Activated CD4-positive, alpha-beta T cell treated with anti-CD3 and anti-CD28 coated beads for 36 hours (primary cell): ENCODE measurements around the gene ZNF728. TPM values are rescaled to one million over a fixed set of nuclear protein-coding genes. Genes with fewer than 3 reads are reported as not detected.
"Not testable (repeated sequence)": the region's sequence is repeated elsewhere in the genome, so short reads cannot be mapped to it uniquely, and the experiment has no call there.

Source experiments
- ATAC-seq: fragments of 200-7000 bp; cut with Tn5 transposase; one replicate; pipeline ENCODE4 v1.10.0; 2021; ENCODE audit warnings: mild to moderate bottlenecking, moderate library complexity
- CTCF ChIA-PET: fragments of 350-600 bp; sonication (Branson Sonifier 250); formaldehyde crosslinking; loops from one replicate; lab custom pipeline; 2021; ENCODE audit warnings: antibody characterized with exemption; lab: Charles Lee
- POLR2A ChIA-PET: fragments of 350-600 bp; sonication (Branson Sonifier 250); formaldehyde crosslinking; loops from one replicate; lab custom pipeline; 2021; ENCODE audit warnings: antibody characterized with exemption, inconsistent platforms; lab: Charles Lee
- DNase-seq: peaks from one replicate; pipeline ENCODE4 v3.0.0-alpha.2; 2020
- H3K27ac Mint-ChIP-seq: one replicate; pipeline ENCODE4 v1.8.0; 2021; ENCODE audit warnings: mixed read lengths
- H3K27me3 Mint-ChIP-seq: one replicate; pipeline ENCODE4 v1.8.0; 2021; ENCODE audit warnings: mixed read lengths
- H3K36me3 Mint-ChIP-seq: one replicate; pipeline ENCODE4 v1.8.0; 2021; ENCODE audit warnings: low read depth, mixed read lengths
- H3K4me1 Mint-ChIP-seq: one replicate; pipeline ENCODE4 v1.8.0; 2021; ENCODE audit warnings: mixed read lengths
- H3K4me3 Mint-ChIP-seq: one replicate; pipeline ENCODE4 v1.8.0; 2021; ENCODE audit warnings: mild to moderate bottlenecking, moderate library complexity, mixed read lengths
- H3K9me3 Mint-ChIP-seq: one replicate; pipeline ENCODE4 v1.8.0; 2021; ENCODE audit warnings: low read depth, mixed read lengths
- intact Hi-C, 2 experiments: fragments of 100-400 bp; cut with DNase I in 1 of 2; cut with micrococcal nuclease in 1 of 2; formaldehyde crosslinking; loops; one replicate each; pipeline versions ENCODE4 v1.14.2 to v1.15.1; 2022 to 2024; cut with DNase I, micrococcal nuclease
- total RNA-seq, 2 experiments: library from RNA; stranded (reverse); gene quantifications; one replicate each; pipeline ENCODE4 v1.2.3, GENCODE V29; 2021

The ZNF728 gene
- not detected for total RNA-seq

GRCh38 chr19:23002690-23003422 is at the start of gene ZNF728:
TSS of gene ZNF728 (minus strand) at chr19:23003176. CDS start at chr19:23003030, 146 bp downstream.
- Mint-ChIP-seq H3K4me1 (no peaks in the 10 kb centered on the region), H3K27me3 (no peaks in the 10 kb centered on the region), H3K4me3 (no peak within 1 kb of the TSS), H3K9me3 (peaks cover 17% of the 10 kb centered on the region), H3K27ac (no peak within 1 kb of the TSS), H3K36me3 (peaks cover 6% of the 10 kb centered on the region)
- intact Hi-C loops: no loop called here
- CTCF ChIA-PET: no interaction called here
- POLR2A ChIA-PET: no interaction called here
- peak; percentile 6 for DNase-seq
- ATAC-seq: no peak

GRCh38 chr19:23052349-23052748 is 49.4 kb upstream of the ZNF728 start:
- ATAC-seq: no peak
- POLR2A ChIA-PET: no interaction called here
- H3K9me3 Mint-ChIP-seq: peaks cover 36% of the 10 kb centered on the region

GRCh38 chr19:23049256-23049655 is 46.3 kb upstream of the ZNF728 start:
- DNase-seq (no peak), ATAC-seq (no peak)
- Mint-ChIP-seq H3K9me3 (peaks cover 27% of the 10 kb centered on the region), H3K4me3 (no peak overlapping the region), H3K27me3 (no peaks in the 10 kb centered on the region), H3K4me1 (no peaks in the 10 kb centered on the region), H3K36me3 (no peaks in the 10 kb centered on the region), H3K27ac (no peak overlapping the region)
- intact Hi-C loops: no loop called here
- ChIA-PET POLR2A (no interaction called here), CTCF (no interaction called here)

More at GRCh38 chr19:23052349-23052748, 49.4 kb upstream of the ZNF728 start:
- no peak overlapping the region for H3K27ac Mint-ChIP-seq
- no peaks in the 10 kb centered on the region for H3K36me3 Mint-ChIP-seq
- CTCF ChIA-PET: no interaction called here
- no peaks in the 10 kb centered on the region for H3K27me3 Mint-ChIP-seq
- no peak for DNase-seq
- H3K4me3 Mint-ChIP-seq: no peak overlapping the region
- intact Hi-C loops: no loop called here
- H3K4me1 Mint-ChIP-seq: no peaks in the 10 kb centered on the region

- ChIA-PET POLR2A (no interaction called here), CTCF (no interaction called here)
- H3K27ac Mint-ChIP-seq: no peak overlapping the region
- no peaks in the 10 kb centered on the region for H3K4me1 Mint-ChIP-seq
- intact Hi-C loops: no loop called here
- H3K36me3 Mint-ChIP-seq: no peaks in the 10 kb centered on the region
- no peak for ATAC-seq
- no peak overlapping the region for H3K4me3 Mint-ChIP-seq
- H3K27me3 Mint-ChIP-seq: no peaks in the 10 kb centered on the region
- H3K9me3 Mint-ChIP-seq: peaks cover 26% of the 10 kb centered on the region
- DNase-seq: no peak
Measured at GRCh38 chr19:23046743-23047142, 43.8 kb upstream of the ZNF728 start.

GRCh38 chr19:23033721-23034120 is 30.7 kb upstream of the ZNF728 start:
- CTCF ChIA-PET: no interaction called here
- Mint-ChIP-seq H3K4me1 (no peaks in the 10 kb centered on the region), H3K36me3 (peaks cover 2% of the 10 kb centered on the region), H3K9me3 (peaks cover 4% of the 10 kb centered on the region), H3K4me3 (no peak overlapping the region), H3K27me3 (no peaks in the 10 kb centered on the region), H3K27ac (no peak overlapping the region)
- intact Hi-C loops: no loop called here
- POLR2A ChIA-PET: no interaction called here
- DNase-seq (no peak), ATAC-seq (no peak)

GRCh38 chr19:23015660-23016059 is 12.7 kb upstream of the ZNF728 start:
- H3K27me3 Mint-ChIP-seq: no peaks in the 10 kb centered on the region
- intact Hi-C loops: no loop called here
- H3K4me1 Mint-ChIP-seq: no peaks in the 10 kb centered on the region
- no peaks in the 10 kb centered on the region for H3K36me3 Mint-ChIP-seq
- peaks cover 40% of the 10 kb centered on the region for H3K9me3 Mint-ChIP-seq
- DNase-seq (no peak), ATAC-seq (no peak)
- no peak overlapping the region for H3K27ac Mint-ChIP-seq
- no peak overlapping the region for H3K4me3 Mint-ChIP-seq
- ChIA-PET POLR2A (no interaction called here), CTCF (no interaction called here)

GRCh38 chr19:22994957-22995356 is 8.0 kb downstream of the ZNF728 start:
- H3K27me3 Mint-ChIP-seq, H3K27ac Mint-ChIP-seq, H3K4me3 Mint-ChIP-seq, intact Hi-C loops, H3K4me1 Mint-ChIP-seq, CTCF ChIA-PET, H3K36me3 Mint-ChIP-seq, DNase-seq, ATAC-seq, POLR2A ChIA-PET: not testable (repeated sequence)
- peaks cover 24% of the 10 kb centered on the region for H3K9me3 Mint-ChIP-seq

- no peak for ATAC-seq
- H3K27ac Mint-ChIP-seq: no peak overlapping the region
- ChIA-PET POLR2A (no interaction called here), CTCF (no interaction called here)
- H3K4me3 Mint-ChIP-seq: no peak overlapping the region
- no peak for DNase-seq
- H3K36me3 Mint-ChIP-seq: peaks cover 17% of the 10 kb centered on the region
- intact Hi-C loops: no loop called here
- H3K4me1 Mint-ChIP-seq: no peaks in the 10 kb centered on the region
- H3K9me3 Mint-ChIP-seq: peaks cover 48% of the 10 kb centered on the region
- no peaks in the 10 kb centered on the region for H3K27me3 Mint-ChIP-seq
Measured at GRCh38 chr19:22976248-22976647, 26.7 kb downstream of the ZNF728 start.

- ATAC-seq, H3K4me3 Mint-ChIP-seq, H3K27ac Mint-ChIP-seq, H3K27me3 Mint-ChIP-seq, H3K4me1 Mint-ChIP-seq, CTCF ChIA-PET, intact Hi-C loops, POLR2A ChIA-PET, DNase-seq: not testable (repeated sequence)
- Mint-ChIP-seq H3K9me3 (peaks cover 46% of the 10 kb centered on the region), H3K36me3 (peaks cover 13% of the 10 kb centered on the region)
Measured at GRCh38 chr19:22975546-22976136, 27.3 kb downstream of the ZNF728 start.

- Mint-ChIP-seq H3K27me3 (no peaks in the 10 kb centered on the region), H3K4me1 (no peaks in the 10 kb centered on the region), H3K27ac (no peak overlapping the region), H3K9me3 (peaks cover 36% of the 10 kb centered on the region), H3K36me3 (peaks cover 7% of the 10 kb centered on the region), H3K4me3 (no peak overlapping the region)
- ChIA-PET POLR2A (no interaction called here), CTCF (no interaction called here)
- intact Hi-C loops: no loop called here
- DNase-seq: peak; percentile 18
- no peak for ATAC-seq
Measured at GRCh38 chr19:22945560-22945959, 57.4 kb downstream of the ZNF728 start.

GRCh38 chr19:22935151-22935550 is 67.8 kb downstream of the ZNF728 start:
- CTCF ChIA-PET: no interaction called here
- Mint-ChIP-seq H3K27me3 (no peaks in the 10 kb centered on the region), H3K27ac (no peak overlapping the region), H3K9me3 (peaks cover 11% of the 10 kb centered on the region), H3K36me3 (no peaks in the 10 kb centered on the region), H3K4me1 (no peaks in the 10 kb centered on the region), H3K4me3 (no peak overlapping the region)
- intact Hi-C loops: no loop called here
- POLR2A ChIA-PET: no interaction called here
- DNase-seq (no peak), ATAC-seq (no peak)

- H3K4me3 Mint-ChIP-seq: not testable (repeated sequence)
Measured at GRCh38 chr19:22927576-22927975, 75.4 kb downstream of the ZNF728 start.

More at GRCh38 chr19:22927576-22927975, 75.4 kb downstream of the ZNF728 start:
- H3K36me3 Mint-ChIP-seq, ATAC-seq, H3K27ac Mint-ChIP-seq, DNase-seq, POLR2A ChIA-PET, H3K9me3 Mint-ChIP-seq, CTCF ChIA-PET, H3K4me1 Mint-ChIP-seq, H3K27me3 Mint-ChIP-seq, intact Hi-C loops: not testable (repeated sequence)
